Activated CD4-positive, alpha-beta memory T cell treated with anti-CD3 and anti-CD28 coated beads, Interleukin-2, amount 10 ng/mL, durations not matched to agents 7 days and 5 days (primary cell): ENCODE measurements around the gene NSMCE1. TPM values are rescaled to one million over a fixed set of nuclear protein-coding genes. Genes with fewer than 3 reads are reported as not detected.
A peak's percentile ranks its signal among the peaks of the same experiment; 100 is the strongest.
"Not testable (repeated sequence)": the region's sequence is repeated elsewhere in the genome, so short reads cannot be mapped to it uniquely, and the experiment has no call there.

ENCODE experiments used
- CTCF ChIA-PET: fragments of 350-600 bp; sonication (Branson Sonifier 250); formaldehyde crosslinking; loops from one replicate; lab custom pipeline; 2021; ENCODE audit warnings: antibody characterized with exemption, inconsistent platforms; lab: Charles Lee
- POLR2A ChIA-PET: fragments of 350-600 bp; sonication (Branson Sonifier 250); formaldehyde crosslinking; loops from one replicate; lab custom pipeline; 2021; ENCODE audit warnings: antibody characterized with exemption; lab: Charles Lee
- DNase-seq: peaks from one replicate; pipeline ENCODE4 v3.0.0-alpha.2; 2020
- H3K27ac Mint-ChIP-seq: one replicate; pipeline ENCODE4 v1.8.0; 2021; ENCODE audit warnings: mild to moderate bottlenecking, mixed read lengths
- H3K27me3 Mint-ChIP-seq: one replicate; pipeline ENCODE4 v1.8.0; 2021; ENCODE audit warnings: mixed read lengths
- H3K36me3 Mint-ChIP-seq: one replicate; pipeline ENCODE4 v1.8.0; 2021; ENCODE audit warnings: low read depth, mixed read lengths
- H3K4me1 Mint-ChIP-seq: one replicate; pipeline ENCODE4 v1.8.0; 2021; ENCODE audit warnings: mixed read lengths
- H3K4me3 Mint-ChIP-seq: one replicate; pipeline ENCODE4 v1.8.0; 2021; ENCODE audit warnings: mild to moderate bottlenecking, mixed read lengths
- H3K9me3 Mint-ChIP-seq: one replicate; pipeline ENCODE4 v1.8.0; 2021; ENCODE audit warnings: mixed read lengths
- total RNA-seq, 2 experiments: library from RNA; stranded (reverse); gene quantifications; one replicate each; pipeline ENCODE4 v1.2.3, GENCODE V29; 2021

NSMCE1 gene
- total RNA-seq, 2 experiments from 2014 or later, result 100 to 106 TPM

DNA sequence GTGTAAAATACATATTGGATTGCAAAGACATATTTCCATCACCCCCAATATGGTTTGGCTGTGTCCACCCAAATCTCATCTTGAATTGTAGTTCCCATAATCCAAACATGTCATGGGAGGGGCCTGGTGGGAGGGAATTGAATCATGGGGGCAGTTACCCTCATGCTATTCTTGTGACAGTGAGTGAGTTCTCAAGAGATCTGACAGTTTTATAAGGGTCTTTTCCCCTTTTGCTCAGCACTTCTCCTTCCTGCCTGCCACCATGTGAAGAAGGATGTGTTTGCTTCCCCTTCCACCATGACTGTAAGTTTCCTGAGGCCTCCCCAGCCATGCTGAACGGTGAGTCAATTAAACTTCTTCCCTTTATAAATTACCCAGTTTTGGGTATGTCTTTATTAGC lies 21.5 kb downstream of the NSMCE1 start:
- CTCF ChIA-PET, result not testable (repeated sequence)
- H3K36me3 Mint-ChIP-seq, result peaks cover 64% of the 10 kb centered on the region

GRCh38 chr16:27246439-27246838 lies 22.1 kb downstream of the NSMCE1 start:
- no peaks in the 10 kb centered on the region for H3K27me3 Mint-ChIP-seq
- peak overlapping the region; percentile 76 for H3K27ac Mint-ChIP-seq
- DNase-seq, result no peak
- H3K4me1 Mint-ChIP-seq, result peaks cover 79% of the 10 kb centered on the region
- peaks cover 64% of the 10 kb centered on the region for H3K36me3 Mint-ChIP-seq
- H3K9me3 Mint-ChIP-seq, result peaks cover 3% of the 10 kb centered on the region
- ChIA-PET POLR2A (interaction anchor here (1.5 to 14.5 kb wide), 3 partner anchors 9 to 26 kb away, joined by 3 to 243 read pairs (median 114); partner anchors contain the start of gene NSMCE1), CTCF (no interaction called here)
- H3K4me3 Mint-ChIP-seq, result no peak overlapping the region

More for the DNA sequence above, 21.5 kb downstream of the NSMCE1 start:
- not testable (repeated sequence) for H3K27me3 Mint-ChIP-seq, DNase-seq, H3K9me3 Mint-ChIP-seq, H3K4me3 Mint-ChIP-seq
- H3K27ac Mint-ChIP-seq, result peak overlapping the region; percentile 34
- H3K4me1 Mint-ChIP-seq, result peaks cover 79% of the 10 kb centered on the region
- POLR2A ChIA-PET, result interaction anchor here (12.5 to 14.5 kb wide), 2 partner anchors 10 to 25 kb away, joined by 114 to 243 read pairs; partner anchors contain the start of gene NSMCE1

- no peaks in the 10 kb centered on the region for H3K27me3 Mint-ChIP-seq
- peaks cover 3% of the 10 kb centered on the region for H3K9me3 Mint-ChIP-seq
- CTCF ChIA-PET, result interaction anchor here (1.0 to 3.2 kb wide), 2 partner anchors 11 to 122 kb away, joined by 3 to 14 read pairs; no protein-coding TSS in a partner anchor
- H3K4me3 Mint-ChIP-seq, result peak overlapping the region; percentile 1
- peaks cover 81% of the 10 kb centered on the region for H3K4me1 Mint-ChIP-seq
- peak; percentile 64 for DNase-seq
- H3K36me3 Mint-ChIP-seq, result peaks cover 66% of the 10 kb centered on the region
- POLR2A ChIA-PET, result interaction anchor here (1.0 to 14.5 kb wide), 5 partner anchors 8 to 123 kb away, joined by 3 to 243 read pairs (median 3); partner anchors contain the start of gene NSMCE1
- peak overlapping the region; percentile 76 for H3K27ac Mint-ChIP-seq
Observed at GRCh38 chr16:27245276-27246172, 23.0 kb downstream of the NSMCE1 start.

GRCh38 chr16:27244363-27244755 lies 24.2 kb downstream of the NSMCE1 start:
- CTCF ChIA-PET, result interaction anchor here (2.2 to 3.2 kb wide), 2 partner anchors 10 to 14 kb away, joined by 7 to 14 read pairs; no protein-coding TSS in a partner anchor

DNA sequence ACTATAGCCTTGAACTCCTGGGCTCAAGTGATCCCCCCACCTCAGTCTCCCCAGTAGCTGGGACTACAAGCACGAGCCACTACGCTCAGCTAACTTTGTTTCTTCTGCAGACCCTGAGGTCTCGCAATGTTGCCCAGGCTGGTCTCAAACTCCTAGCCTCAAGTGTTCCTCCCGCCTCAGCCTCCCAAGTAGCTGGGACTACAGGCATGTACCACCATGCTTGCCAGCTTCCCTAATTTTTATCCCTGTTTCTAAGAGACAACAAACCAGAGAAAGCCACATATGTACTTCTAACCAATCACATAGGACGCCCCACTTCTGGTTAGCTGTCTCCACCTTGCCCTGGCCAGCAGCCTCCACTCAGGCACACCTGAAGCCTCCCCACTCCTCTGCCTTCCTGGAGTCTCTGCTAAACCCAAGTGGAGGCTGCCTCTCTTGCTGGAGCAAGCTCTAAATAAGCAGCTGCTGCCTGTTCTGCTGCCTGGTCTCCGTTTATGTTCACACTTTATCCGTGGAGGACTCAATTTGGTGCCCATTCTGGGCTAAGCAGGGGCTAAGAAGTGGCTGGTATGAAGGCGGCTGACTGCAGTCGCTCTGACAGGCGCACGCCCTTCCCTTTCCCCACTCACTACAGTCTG lies 24.7 kb downstream of the NSMCE1 start:
- DNase-seq, result peak; percentile 13
- no peak overlapping the region for H3K4me3 Mint-ChIP-seq

More at GRCh38 chr16:27244363-27244755, 24.2 kb downstream of the NSMCE1 start:
- Mint-ChIP-seq H3K9me3 (peaks cover 3% of the 10 kb centered on the region), H3K36me3 (peaks cover 64% of the 10 kb centered on the region), H3K27me3 (no peaks in the 10 kb centered on the region), H3K4me3 (no peak overlapping the region), H3K27ac (no peak overlapping the region), H3K4me1 (peaks cover 81% of the 10 kb centered on the region)
- DNase-seq, result no peak
- POLR2A ChIA-PET, result interaction anchor here (1.1 to 14.5 kb wide), 5 partner anchors 7 to 124 kb away, joined by 3 to 448 read pairs (median 114); partner anchors contain the start of genes IL4R and NSMCE1

DNA sequence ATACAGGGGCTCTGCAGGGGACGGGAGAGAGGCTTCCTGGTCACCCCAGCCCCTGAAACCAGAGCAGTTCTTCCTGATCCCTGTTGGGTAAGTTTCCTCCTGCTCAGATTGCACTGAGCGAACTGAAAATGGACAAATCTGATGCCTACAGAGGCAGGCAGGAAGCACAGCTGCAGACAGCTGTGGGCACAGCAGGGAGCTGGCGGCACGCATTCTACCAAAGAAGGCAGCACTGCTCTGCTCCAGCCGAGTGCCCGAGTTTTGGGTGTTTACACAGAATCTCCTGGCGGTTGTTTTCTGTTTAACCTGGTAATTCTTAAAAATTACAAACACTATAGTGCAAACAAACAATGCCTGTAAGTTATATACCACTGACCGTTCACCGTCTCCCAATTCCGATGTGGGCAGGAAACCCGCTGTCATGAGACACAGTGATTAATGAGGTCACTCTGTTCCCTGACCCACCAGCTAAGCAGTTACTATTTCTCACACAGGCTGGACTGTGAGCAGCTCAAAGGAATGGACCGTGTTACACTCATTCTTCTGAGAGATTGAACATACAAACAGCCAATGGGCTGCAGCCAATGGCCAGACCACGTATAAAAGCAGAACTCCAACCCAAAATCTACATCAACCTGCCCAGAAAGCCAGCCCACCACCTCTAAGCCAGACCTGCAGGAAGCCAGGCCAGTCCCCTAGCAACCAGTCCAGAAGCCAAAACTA lies 25.5 kb downstream of the NSMCE1 start:
- CTCF ChIA-PET, result interaction anchor here (1.4 to 3.2 kb wide), 3 partner anchors 8 to 40 kb away, joined by 3 to 14 read pairs (median 7); no protein-coding TSS in a partner anchor
- H3K36me3 Mint-ChIP-seq, result peaks cover 65% of the 10 kb centered on the region
- POLR2A ChIA-PET, result interaction anchor here (1.1 to 14.5 kb wide), 5 partner anchors 6 to 76 kb away, joined by 3 to 448 read pairs (median 114); partner anchors contain the start of genes IL4R and NSMCE1
- peaks cover 2% of the 10 kb centered on the region for H3K9me3 Mint-ChIP-seq
- H3K4me3 Mint-ChIP-seq, result peak overlapping the region; percentile 8
- peaks cover 87% of the 10 kb centered on the region for H3K4me1 Mint-ChIP-seq
- DNase-seq, result peak; percentile 27
- peak overlapping the region; percentile 53 for H3K27ac Mint-ChIP-seq
- H3K27me3 Mint-ChIP-seq, result no peaks in the 10 kb centered on the region

More for the DNA sequence above, 24.7 kb downstream of the NSMCE1 start:
- POLR2A ChIA-PET, result interaction anchor here (1.1 to 14.5 kb wide), 6 partner anchors 6 to 75 kb away, joined by 3 to 448 read pairs (median 58); partner anchors contain the start of genes IL4R and NSMCE1
- H3K4me1 Mint-ChIP-seq, result peaks cover 85% of the 10 kb centered on the region
- CTCF ChIA-PET, result interaction anchor here (2.2 to 3.2 kb wide), 2 partner anchors 9 to 13 kb away, joined by 7 to 14 read pairs; no protein-coding TSS in a partner anchor
- no peaks in the 10 kb centered on the region for H3K27me3 Mint-ChIP-seq
- peaks cover 3% of the 10 kb centered on the region for H3K9me3 Mint-ChIP-seq
- peaks cover 66% of the 10 kb centered on the region for H3K36me3 Mint-ChIP-seq
- H3K27ac Mint-ChIP-seq, result peak overlapping the region; percentile 19

DNA sequence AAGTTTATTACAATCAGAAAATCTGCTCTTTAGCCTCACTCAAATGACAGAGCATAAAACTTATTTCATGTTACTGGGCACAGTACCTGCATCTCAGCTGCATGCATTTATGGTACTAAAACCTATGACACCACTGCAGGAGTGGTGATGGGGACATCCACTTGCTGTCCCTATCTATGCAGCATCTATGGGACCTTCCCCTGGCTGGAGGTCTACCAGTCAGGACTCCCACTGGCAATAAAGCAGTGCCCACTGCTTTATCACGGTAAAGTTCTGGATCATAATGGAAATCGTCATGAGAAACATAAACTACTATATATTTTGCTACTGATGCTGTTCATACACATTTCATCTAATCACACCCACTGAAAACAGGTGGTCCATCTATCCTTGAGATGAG lies 26.2 kb downstream of the NSMCE1 start:
- H3K9me3 Mint-ChIP-seq, result no peaks in the 10 kb centered on the region
- H3K36me3 Mint-ChIP-seq, result peaks cover 59% of the 10 kb centered on the region
- H3K27me3 Mint-ChIP-seq, result no peaks in the 10 kb centered on the region
- CTCF ChIA-PET, result interaction anchor here (1.4 kb wide), 1 partner anchor 41 kb away, joined by 3 read pairs; no protein-coding TSS in a partner anchor
- H3K4me3 Mint-ChIP-seq, result no peak overlapping the region
- POLR2A ChIA-PET, result interaction anchor here (1.4 to 14.5 kb wide), 3 partner anchors 12 to 76 kb away, joined by 3 to 448 read pairs (median 243); partner anchors contain the start of genes IL4R and NSMCE1
- H3K4me1 Mint-ChIP-seq, result peaks cover 89% of the 10 kb centered on the region
- H3K27ac Mint-ChIP-seq, result peak overlapping the region; percentile 53
- DNase-seq, result no peak

DNA sequence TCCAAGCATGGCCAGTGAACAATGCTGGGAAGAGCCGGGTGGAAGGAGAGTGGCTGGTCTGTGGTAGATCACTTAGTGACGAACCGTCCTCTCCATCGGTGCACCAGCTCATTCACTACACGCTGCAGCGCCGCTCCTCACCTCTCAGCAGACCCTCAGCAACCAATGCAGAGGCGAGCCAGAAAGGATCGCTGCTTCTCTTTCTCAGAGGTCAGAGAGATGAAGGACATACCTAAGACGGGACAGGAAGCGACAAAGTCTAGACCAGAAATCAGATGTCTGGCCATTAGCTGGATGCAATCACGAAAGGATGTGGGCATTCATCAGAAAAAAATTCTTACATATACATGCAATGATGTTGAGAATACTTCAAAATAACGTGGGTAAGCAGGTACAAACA lies 26.9 kb downstream of the NSMCE1 start:
- Mint-ChIP-seq H3K27me3 (no peaks in the 10 kb centered on the region), H3K36me3 (peaks cover 54% of the 10 kb centered on the region), H3K4me3 (no peak overlapping the region), H3K4me1 (peaks cover 89% of the 10 kb centered on the region), H3K9me3 (no peaks in the 10 kb centered on the region), H3K27ac (no peak overlapping the region)
- DNase-seq, result peak; percentile 2
- CTCF ChIA-PET, result interaction anchor here (0.9 to 1.4 kb wide), 2 partner anchors 11 to 42 kb away, joined by 3 read pairs; no protein-coding TSS in a partner anchor
- POLR2A ChIA-PET, result interaction anchor here (12.0 to 14.5 kb wide), 2 partner anchors 31 to 77 kb away, joined by 243 to 448 read pairs; partner anchors contain the start of genes IL4R and NSMCE1

DNA sequence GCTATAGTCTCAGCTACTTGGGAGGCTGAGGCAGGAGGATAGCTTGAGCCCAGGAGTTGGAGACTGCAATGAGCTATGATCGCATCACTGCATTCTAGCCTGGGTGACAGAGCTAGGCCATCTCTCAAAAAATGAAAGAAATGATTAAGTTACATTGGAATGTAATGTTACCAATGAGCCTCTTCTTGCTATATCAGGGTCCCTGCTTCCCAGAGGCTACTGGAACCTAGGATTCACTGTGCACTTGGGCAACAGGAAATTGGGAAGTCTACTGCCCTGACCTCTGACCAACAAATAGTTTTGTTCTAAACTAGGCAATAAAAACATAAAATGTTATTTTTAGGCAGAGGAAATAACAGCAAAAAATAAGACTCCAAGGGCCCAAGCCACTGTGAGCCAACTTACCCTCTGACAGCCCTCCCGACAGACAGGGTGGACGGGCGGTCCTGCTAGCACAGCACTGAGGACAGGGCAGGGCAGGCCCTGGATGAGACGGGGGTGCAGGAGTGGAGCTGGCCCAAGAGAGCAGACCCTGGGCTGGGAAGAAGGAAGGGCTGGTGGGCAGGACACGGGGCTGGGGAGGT lies 27.5 kb downstream of the NSMCE1 start:
- peaks cover 87% of the 10 kb centered on the region for H3K4me1 Mint-ChIP-seq
- no peak overlapping the region for H3K4me3 Mint-ChIP-seq
- H3K27me3 Mint-ChIP-seq, result no peaks in the 10 kb centered on the region
- H3K36me3 Mint-ChIP-seq, result peaks cover 52% of the 10 kb centered on the region
- CTCF ChIA-PET, result interaction anchor here (0.9 to 1.2 kb wide), 2 partner anchors 11 to 75 kb away, joined by 3 read pairs; no protein-coding TSS in a partner anchor
- POLR2A ChIA-PET, result interaction anchor here (7.0 to 14.5 kb wide), 3 partner anchors 9 to 78 kb away, joined by 114 to 448 read pairs (median 243); partner anchors contain the start of genes IL4R and NSMCE1
- DNase-seq, result no peak
- no peaks in the 10 kb centered on the region for H3K9me3 Mint-ChIP-seq
- no peak overlapping the region for H3K27ac Mint-ChIP-seq

GRCh38 chr16:27239906-27240655 lies 28.5 kb downstream of the NSMCE1 start:
- ChIA-PET POLR2A (interaction anchor here (1.0 to 14.5 kb wide), 6 partner anchors 10 to 128 kb away, joined by 3 to 448 read pairs (median 59); partner anchors contain the start of genes IL4R and NSMCE1), CTCF (interaction anchor here (1.2 kb wide), 2 partner anchors 10 to 76 kb away, joined by 3 read pairs; no protein-coding TSS in a partner anchor)
- Mint-ChIP-seq H3K4me3 (no peak overlapping the region), H3K36me3 (peaks cover 50% of the 10 kb centered on the region), H3K27ac (peak overlapping the region; percentile 5), H3K27me3 (no peaks in the 10 kb centered on the region), H3K4me1 (peaks cover 87% of the 10 kb centered on the region), H3K9me3 (no peaks in the 10 kb centered on the region)
- DNase-seq, result no peak
